IPS DF 4.7 (cell line): ENCODE measurements around the gene CACNB4.
"Not testable (repeated sequence)": the region's sequence is repeated elsewhere in the genome, so short reads cannot be mapped to it uniquely, and the experiment has no call there.

Source experiments
- DNase-seq: peaks from one replicate; pipeline ENCODE4 v3.0.0-alpha.2; 2013; ENCODE audit warnings: low spot score; ENCODE audit errors: extremely low read depth

Gene CACNB4

DNA sequence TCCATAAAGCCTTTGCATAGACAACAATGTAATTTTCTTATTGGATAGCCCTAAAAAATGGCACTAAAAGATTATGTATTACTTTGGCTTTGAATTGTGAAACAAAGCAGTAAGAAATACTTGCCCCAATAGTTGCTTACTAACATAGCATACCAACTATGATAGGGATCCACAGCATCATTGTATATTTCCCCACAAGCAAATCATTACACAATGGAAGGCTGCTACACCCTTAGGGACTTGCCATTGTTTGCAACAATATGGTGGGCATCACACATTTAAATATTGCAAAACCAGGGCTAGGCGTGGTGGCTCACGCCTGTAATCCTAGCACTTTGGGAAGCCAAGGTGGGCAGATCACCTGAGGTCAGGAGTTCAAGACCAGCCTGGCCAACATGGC, 74.4 kb downstream of the CACNB4 start:
- DNase-seq, result no peak

DNA sequence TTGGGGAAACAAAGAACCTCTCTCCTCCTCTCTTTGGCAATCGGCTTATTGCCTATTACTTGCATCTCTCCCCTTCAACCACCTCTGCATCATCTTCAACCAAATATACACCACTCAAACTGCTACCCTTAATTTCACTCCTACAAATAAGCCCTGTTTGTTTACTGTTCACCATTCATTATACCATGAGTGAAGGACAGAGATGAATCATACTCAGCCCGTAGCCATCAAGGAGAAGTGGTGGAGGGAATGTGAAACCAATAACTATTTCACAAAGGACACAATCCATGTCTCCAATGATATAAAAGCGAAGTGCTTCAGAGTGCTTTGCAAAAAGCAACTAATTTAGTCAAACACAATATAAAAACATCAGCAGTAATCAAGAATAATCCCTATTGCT, 76.8 kb downstream of the CACNB4 start:
- no peak for DNase-seq

DNA sequence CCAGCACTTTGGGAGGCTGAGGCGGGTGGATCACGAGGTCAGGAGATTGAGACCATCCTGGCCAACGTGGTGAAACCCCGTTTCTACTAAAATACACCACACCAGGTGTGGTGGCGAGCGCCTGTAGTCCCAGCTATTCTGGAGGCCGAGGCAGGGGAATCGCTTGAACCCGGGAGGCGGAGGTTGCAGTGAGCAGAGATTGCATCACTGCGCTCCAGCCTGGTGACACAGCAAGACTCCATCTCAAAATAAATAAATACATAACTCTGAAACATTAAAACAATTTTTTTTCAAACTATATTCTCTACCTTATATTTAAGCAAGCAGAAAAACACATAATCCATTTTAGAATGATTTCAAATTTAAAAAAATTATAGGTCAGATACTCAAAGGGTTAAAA, 77.8 kb downstream of the CACNB4 start:
- not testable (repeated sequence) for DNase-seq

DNA sequence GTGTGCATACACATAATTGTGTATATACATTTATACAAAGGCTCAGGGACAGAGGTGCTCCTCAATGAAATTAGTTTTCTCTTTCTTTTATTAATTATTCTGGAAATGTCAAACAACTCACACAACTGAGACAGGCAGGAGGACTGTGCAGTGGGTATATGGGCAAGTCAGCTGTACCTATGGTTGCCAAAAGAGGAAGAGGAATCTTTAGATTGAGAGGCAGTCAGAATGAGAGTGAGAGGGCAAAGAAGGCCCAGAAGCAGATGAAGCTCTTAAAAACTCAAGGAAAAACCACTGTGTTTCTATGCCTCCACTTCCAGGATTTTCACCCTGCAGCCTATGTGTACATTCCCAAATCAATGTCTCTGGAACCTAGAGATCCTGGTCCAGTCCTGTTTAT, 79.1 kb downstream of the CACNB4 start:
- no peak for DNase-seq

DNA sequence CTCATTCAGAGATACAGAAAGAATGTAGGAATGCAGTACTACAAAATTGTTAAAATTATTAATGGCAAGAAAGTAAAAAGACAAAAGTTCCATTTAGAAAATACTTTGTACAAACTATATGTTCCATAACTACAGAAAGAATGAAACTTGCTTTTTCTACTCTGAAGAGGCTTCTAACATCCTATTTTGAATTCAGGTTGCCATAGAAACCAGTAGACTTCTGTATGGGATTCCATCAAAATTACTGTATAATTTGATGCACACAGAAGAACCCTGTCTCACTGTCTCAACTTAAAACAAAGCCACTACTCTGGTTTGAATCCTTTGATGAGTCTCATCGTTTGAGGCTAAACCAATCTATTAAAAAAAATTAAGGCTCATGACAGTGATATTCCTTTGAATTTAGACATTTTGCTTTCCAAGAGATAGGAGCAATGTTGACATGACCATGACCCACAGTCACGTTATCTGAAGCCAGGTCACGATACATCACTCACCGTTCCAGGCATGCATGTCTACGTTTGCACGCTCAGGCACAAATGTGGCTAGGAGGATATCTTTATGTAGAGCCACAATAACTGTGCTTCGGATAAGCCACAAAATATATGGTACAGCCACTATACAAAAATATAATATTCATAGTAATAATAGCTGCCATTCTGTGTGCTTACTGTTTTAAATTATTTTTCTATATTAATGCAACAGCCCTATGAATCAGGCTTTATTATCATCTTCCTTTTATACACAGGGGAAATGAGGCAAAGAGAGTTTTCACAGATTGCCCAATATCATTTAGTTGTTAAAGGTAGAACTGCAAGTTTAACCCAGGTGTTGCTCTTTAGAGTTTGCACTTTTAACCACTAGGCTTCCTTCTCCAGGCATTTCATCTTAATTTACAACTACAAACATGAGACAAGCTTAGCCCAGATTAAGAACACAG, 82.4 kb downstream of the CACNB4 start:
- DNase-seq, result no peak

DNA sequence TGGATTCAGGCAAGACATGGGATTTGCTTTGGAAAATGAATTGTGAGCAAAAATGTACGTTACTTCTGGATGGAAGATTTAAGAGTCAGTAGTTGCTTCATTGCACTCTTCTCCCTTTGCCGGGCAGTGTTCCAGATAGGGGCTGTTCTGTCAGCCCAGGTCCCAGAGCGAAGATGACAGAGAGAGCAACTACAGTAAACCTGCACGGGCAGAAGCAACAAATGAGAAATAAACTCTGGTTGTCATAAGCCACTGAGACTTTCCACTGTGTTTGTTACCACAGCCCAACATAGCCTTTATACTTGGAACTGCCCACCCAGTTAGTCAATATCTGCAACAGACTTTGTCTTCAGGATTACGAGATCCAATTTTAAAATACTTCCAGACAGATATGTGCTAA, 83.3 kb downstream of the CACNB4 start:
- no peak for DNase-seq

DNA sequence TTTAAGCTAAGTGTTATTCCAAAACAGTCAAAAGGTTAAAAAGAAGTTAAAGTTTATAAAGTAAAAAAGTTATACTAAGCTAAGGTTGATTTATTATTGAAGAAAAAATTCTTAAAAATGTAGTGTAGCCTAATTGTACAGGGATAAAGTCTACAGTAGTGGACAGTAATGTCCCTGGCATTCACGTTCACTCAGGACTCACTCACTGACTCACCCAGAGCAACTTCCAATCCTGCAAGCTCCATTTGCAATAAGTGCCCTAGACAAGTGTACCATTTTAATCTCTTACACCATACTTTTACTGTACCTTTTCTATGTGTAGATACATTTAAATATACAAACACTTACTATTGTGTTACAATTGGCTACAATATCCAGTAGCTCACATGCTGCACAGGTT, 86.1 kb downstream of the CACNB4 start:
- no peak for DNase-seq

DNA sequence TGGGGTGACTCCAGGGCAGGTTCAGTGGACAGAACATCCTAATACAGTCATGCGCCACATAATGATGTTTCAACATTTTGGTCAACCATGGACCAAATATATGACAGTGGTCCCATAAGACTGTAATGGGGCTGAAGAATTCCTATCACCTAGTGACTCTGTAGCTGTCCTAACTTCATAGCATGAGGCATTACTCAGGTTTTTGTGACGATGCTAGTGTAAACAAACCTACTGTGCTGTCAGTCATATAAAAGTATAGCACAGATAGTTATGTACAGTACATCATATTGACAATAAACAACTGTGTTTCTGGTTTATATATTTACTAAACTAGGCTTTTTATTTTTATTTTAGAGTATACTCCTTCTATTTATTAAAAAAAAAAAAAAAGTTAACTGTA, 87.1 kb downstream of the CACNB4 start:
- no peak for DNase-seq

DNA sequence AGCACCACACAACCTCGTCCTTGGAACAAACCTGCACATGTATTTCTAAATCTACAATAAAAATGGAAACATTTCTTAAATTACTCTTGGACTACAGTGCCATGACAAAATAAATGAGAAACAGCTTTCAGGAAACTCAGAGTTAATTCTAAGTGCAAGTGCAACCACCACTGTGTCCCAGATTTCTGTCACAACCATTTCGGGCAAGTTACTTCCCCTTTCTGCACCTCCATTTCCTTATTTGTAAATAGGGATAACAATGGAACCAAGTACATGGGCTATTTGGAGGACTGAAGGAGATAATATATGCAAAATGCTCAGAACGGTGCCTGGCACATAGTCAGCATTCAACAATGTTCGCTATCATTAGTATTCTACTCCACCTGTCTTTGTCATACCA, 93.2 kb downstream of the CACNB4 start:
- no peak for DNase-seq

DNA sequence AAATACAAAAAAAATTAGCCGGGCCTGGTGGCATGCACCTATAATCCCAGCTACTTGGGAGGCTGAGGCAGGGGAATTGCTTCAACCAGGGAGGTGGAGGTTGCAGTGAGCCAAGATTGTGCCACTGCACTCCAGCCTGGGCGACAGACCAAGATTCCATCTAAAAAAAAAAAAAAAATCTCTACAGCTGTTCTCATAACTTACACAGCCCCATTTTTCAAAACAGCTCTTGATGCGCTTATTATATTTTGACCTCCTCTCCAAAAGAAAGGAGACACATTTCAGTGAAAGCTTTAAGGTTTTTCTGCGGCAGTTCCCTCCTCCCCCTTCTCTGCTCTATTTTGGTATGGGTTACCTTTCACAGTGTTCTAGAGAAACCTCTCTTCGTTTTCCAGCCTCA, 95.6 kb downstream of the CACNB4 start:
- DNase-seq, result not testable (repeated sequence)

DNA sequence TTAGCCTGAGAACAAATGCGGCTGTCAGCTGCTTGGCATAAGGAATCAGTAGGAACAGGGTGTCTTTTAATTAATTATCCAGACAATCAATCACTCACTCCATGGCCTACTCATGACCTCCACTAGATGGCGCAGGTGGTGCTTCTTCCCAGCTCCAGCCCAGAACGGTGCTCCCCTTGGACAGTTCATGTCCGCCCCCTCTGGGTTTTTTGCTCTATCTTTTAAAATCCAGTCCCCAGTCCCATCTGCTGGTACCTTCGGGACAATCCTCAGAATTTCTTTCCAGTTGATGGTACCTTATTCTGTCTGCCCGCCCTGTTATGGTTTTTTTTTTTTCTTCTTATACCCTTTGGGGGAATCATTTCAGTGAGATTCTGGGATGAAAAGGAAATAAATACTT, 99.8 kb downstream of the CACNB4 start:
- DNase-seq, result peak; percentile 38

DNA sequence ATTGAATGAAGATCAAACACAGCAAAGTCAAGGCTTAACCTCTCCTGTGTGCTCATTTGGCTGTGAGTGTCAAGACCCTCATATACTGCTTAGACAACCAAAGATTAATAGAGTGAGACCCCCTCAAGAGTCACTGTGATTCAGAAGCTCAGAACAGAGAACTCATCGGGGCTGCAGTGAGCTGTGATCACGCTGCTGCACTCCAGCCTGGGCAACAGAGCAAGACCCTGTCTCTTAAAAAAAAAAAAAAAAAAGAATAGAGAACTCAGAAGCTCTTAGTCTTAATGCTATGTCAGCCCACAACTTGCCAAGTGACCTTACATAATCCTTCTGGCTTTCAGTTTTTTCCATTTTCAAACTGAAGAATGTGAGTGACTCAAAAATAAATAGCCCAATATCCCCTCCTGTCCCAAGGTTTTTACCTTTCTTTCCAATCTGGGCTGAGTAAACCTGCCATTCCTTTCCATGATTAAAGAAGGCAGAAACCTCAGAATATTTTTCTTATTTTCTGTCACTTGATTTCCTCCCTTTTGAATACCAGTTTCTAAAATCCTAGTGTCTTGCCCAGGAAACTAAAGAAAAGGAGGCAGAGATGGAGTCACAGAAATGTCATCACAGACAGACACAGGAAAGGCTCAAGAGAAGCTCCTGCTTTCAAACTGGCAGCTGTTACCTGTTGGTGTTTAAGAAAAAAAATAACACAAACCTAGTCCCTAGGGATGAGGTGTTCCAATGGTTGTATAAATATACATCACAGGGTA, 102.4 kb downstream of the CACNB4 start:
- no peak for DNase-seq

DNA sequence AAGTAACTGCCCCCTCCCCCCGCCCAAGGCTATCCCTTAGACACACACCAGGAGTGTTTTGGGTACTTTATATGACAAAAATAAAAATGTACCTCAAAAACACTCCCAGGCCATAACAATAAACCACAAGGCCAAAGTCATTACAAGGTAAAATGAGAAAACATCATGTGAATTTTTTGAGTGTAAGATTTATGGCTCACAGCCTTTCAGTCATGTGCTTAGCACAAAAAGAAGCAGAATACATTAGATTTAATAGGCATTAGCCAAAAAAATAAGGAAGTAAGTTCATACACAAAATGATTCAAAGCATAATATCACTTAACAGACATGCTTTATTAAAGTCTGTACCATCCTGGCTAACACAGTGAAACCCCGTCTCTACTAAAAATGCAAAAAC, 103.7 kb downstream of the CACNB4 start:
- DNase-seq, result no peak

DNA sequence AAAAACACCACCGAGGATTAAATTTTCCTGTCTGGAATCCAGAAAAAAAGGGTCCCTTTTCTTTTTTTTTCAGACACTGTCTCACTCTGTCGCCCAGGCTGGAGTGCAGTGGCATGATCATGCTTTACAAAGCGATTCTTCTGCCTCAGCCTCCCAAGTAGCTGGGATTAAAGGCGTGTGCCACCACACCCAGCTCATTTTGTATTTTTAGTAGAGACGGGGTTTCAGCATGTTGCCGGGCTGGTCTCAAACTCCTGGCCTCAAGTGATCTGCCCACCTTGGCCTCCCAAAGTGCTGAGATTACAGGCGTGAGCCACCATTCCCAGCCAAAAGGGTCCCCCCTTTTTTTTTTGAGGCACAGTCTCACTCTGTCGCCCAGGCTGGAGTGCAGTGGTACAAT, 104.7 kb downstream of the CACNB4 start:
- DNase-seq, result not testable (repeated sequence)

DNA sequence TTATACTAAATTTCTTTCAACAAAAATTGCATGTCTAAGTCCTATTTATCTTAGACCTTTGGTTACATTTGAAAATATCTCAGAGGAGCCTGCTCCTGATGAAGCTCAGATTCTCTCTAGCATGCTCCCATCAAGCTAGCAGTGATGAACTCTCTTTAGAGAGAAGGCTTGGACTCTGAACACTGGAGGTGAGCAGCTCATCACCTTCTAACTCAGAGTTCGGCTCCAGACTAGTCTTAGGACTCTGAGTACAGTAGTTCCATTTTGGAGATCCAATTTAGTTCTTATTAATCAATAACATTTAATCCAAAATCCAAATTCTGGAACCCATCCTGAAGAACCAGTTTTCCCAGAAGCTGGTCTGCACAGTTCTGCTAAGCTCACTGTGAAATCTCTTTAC, 107.8 kb downstream of the CACNB4 start:
- no peak for DNase-seq

DNA sequence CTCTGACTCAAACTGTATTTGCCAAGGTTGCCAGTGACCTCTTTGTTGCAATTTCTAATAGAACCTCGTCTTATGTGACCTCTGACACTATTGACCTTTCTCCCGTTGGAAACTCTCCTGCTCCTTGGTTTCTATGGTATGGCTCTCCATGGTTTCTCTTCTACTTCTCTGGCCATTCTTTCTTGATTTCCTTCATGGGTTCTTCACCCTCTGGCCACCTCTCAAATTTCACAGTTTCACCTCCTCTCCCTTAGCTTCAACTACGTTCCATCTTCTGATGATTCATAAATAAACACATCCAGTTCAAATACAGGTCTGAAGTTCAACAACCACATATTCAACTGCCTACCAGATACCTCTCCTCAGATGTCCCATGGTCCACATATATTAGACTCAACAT, 109.5 kb downstream of the CACNB4 start:
- no peak for DNase-seq

DNA sequence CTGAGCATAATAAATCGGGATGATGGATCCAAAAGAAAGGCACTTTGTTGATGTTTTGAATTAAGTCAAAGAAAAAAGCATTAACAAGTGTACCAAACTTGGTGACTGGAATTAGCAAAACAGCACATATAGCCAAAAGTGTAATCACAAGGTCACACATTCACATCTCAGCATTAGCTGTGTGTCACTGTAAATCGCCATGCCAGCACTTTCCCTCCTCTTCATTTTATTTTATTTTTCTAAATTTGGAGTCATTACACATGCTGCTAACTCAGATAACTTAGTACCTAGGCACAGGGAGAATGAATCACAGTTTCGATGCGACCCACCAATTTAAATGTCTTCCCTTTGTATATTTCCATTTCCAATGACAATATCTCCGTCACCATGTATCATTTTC, 111.4 kb downstream of the CACNB4 start:
- no peak for DNase-seq

DNA sequence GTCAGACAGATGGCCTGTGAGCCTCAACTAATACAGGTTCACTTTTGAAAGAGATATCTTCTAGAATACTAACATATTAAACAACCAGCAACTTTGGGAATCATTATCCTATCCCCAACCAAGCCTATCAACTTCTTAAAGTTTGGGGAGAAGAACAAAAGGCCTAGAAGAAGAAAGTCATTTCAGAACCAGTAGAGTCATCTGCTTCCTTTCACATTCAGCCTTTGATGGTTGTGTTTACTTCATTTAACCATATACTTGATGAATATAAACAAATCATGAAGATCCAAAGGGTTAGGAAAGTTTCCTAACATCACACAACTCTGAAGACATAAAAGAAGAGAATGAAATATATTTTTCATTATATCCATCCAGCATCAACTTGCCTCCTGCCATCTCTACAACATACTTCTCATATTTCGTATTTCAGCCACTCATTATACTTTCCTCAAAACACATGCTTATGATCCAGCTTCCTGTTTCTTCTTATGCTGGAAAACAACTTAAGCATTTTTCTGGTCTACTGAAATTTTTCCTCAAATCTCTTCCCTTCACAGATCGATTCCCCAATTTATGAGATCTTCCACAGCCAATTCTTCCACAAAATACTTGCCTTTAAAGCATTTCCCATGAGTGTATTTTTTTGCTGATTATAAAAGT, 114.3 kb downstream of the CACNB4 start:
- no peak for DNase-seq

DNA sequence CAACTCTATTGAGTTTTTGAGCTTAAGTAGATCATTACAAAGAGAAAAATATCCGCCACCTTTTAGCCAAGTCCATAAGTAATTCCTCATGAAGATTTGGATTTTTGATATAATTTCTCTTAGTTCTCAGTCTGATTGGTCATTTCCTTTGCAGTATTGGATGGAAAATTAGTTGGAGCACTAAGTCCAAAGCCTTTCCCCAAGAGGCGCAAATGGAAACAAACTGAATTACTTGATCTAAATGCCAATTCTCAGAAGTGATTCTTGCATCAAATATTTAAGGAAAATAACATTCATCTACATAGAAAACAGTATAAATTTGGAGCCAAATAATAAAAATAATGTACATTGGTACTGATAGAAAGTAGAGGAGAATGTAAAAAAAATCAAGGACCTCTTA, 115.6 kb downstream of the CACNB4 start:
- no peak for DNase-seq

DNA sequence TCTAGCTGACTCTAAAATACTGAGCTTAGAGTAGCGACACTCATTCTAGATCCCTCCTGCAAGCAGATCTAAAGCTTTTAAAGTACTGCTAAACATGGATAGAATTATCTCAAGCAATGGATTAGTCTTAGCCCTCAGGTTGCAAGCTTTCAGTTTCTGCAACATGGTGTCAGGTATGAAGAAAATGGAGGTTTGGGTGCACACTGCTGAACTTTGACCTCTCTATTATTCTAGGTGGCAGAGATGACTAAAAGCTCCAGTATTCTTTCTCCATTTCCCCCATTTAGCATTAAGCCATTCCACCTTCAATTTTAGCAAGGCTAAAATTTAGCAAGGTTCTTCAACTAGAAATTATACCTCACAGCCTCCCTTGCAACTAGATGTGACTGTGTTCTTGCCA, 117.0 kb downstream of the CACNB4 start:
- DNase-seq, result no peak

DNA sequence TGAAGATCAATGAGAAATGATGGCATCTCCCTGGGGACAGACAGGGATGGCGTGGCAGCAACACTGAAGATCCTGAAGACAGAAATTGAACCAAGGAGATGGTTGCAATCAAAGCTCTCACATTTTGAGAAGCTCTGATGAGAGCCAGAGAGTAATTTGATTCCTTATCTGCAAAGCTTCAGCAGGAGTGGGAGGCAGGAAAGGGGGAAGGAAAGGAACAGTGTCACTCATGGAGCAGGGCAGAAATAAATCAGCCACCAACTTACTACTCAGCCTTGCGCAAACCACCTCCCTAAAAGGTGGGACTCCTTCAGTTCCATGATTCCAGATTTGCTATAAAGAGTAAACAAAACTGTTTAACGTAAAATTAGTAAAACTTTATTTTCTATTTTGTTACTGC, 119.2 kb downstream of the CACNB4 start:
- no peak for DNase-seq

DNA sequence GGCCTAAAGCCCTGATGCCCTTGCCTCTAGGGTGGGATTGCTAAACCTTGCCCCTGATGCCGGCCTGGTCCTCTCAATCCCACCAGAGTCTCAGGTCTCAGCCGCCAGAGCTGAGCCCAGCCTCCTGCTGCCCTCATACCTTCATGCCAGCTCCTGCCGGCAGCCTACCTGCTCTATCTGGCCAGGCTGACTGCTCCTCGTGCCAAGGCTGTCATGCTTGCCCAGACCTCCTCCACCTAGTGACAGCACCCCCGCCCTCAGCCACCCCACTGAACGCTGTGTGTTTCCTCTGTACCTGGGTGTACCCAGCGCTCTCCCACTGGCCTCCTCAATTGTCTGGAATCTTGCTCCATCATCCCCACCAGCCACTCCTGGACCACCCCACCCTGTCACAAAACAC, 120.1 kb downstream of the CACNB4 start:
- no peak for DNase-seq
